Skeletal muscle tissue (tissue), 4 donors: ENCODE results near the gene ADPRH. TPM values are rescaled to one million over a fixed set of nuclear protein-coding genes. Genes with fewer than 3 reads are reported as not detected.

ENCODE experiments used
- H3K27ac ChIP-seq: one replicate; pipeline ENCODE4 v1.7.0; 2013; ENCODE audit warnings: mild to moderate bottlenecking, low read depth, low read length, inconsistent platforms
- H3K27me3 ChIP-seq, 3 donors: one replicate each; pipeline ENCODE4 v1.7.0; 2013; ENCODE audit warnings: low read length in 3 of 3; ENCODE audit not compliant: control insufficient read depth in 3 of 3, insufficient read depth in 3 of 3
- H3K36me3 ChIP-seq, 3 donors: one replicate each; pipeline ENCODE4 v1.7.0; 2013; ENCODE audit warnings: low read length in 3 of 3; ENCODE audit not compliant: control insufficient read depth in 3 of 3, insufficient read depth in 3 of 3
- H3K4me1 ChIP-seq, 3 donors: one replicate each; pipeline ENCODE4 v1.7.0; 2013; ENCODE audit warnings: low read length in 3 of 3, mild to moderate bottlenecking in 3 of 3; ENCODE audit not compliant: control insufficient read depth in 3 of 3, insufficient read depth in 3 of 3
- H3K4me3 ChIP-seq, 3 donors: one replicate each; pipeline ENCODE4 v1.7.0; 2013; ENCODE audit warnings: low read length in 3 of 3
- H3K9ac ChIP-seq, 3 donors: one replicate each; pipeline ENCODE4 v1.7.0; 2013; ENCODE audit warnings: low read length in 3 of 3, mild to moderate bottlenecking in 3 of 3, moderate library complexity in 2 of 3, low read depth in 1 of 3
- H3K9me3 ChIP-seq, 3 donors: one replicate each; pipeline ENCODE4 v1.7.0; 2013; ENCODE audit warnings: low read length in 3 of 3; ENCODE audit not compliant: control insufficient read depth in 3 of 3
- total RNA-seq: library from RNA; depleted of rRNA; stranded (reverse); fragments of >200 nt; gene quantifications from one replicate; pipeline ENCODE4 v1.2.3, GENCODE V29; 2014
- donor health status: Osteomylitis.

Gene ADPRH
- total RNA-seq, 1 donor from 2014 or later = 5.2 TPM

GRCh38 chr3:119580067-119580760, 922 bp downstream of the ADPRH start:
- Histone ChIP-seq H3K4me3 (peak overlapping the region; percentile 72 to 89 (median 81)), H3K36me3 (peaks cover 0 to 9% (median 9%) of the 10 kb centered on the region in 3 donors), H3K9me3 (no peaks in the 10 kb centered on the region), H3K9ac (peak overlapping the region; percentile 89 to 94 (median 93)), H3K27me3 (no peaks in the 10 kb centered on the region), H3K4me1 (peaks cover 7 to 12% (median 9%) of the 10 kb centered on the region in 3 donors), H3K27ac (peak overlapping the region; percentile 93)

GRCh38 chr3:119582178-119582577, 2.9 kb downstream of the ADPRH start:
- H3K9me3 ChIP-seq = no peaks in the 10 kb centered on the region
- H3K27me3 ChIP-seq = no peaks in the 10 kb centered on the region
- no peak overlapping the region for H3K9ac ChIP-seq
- peaks cover 7 to 12% (median 9%) of the 10 kb centered on the region in 3 donors for H3K4me1 ChIP-seq
- H3K36me3 ChIP-seq = peaks cover 9 to 19% (median 18%) of the 10 kb centered on the region in 3 donors
- H3K27ac ChIP-seq = no peak overlapping the region
- no peak overlapping the region for H3K4me3 ChIP-seq

- no peak overlapping the region for H3K27ac ChIP-seq
- H3K36me3 ChIP-seq = peaks cover 15 to 33% (median 26%) of the 10 kb centered on the region in 3 donors
- H3K27me3 ChIP-seq = no peaks in the 10 kb centered on the region
- H3K4me3 ChIP-seq = no peak overlapping the region
- H3K9ac ChIP-seq = no peak overlapping the region
- H3K4me1 ChIP-seq = peaks cover 5% of the 10 kb centered on the region in 3 donors
- H3K9me3 ChIP-seq = no peaks in the 10 kb centered on the region
Measured at GRCh38 chr3:119585208-119585607, 5.9 kb downstream of the ADPRH start.

GRCh38 chr3:119585856-119586570, 6.7 kb downstream of the ADPRH start:
- Histone ChIP-seq H3K9me3 (no peaks in the 10 kb centered on the region), H3K9ac (no peak overlapping the region), H3K4me1 (no peaks in the 10 kb centered on the region), H3K36me3 (peaks cover 18 to 33% (median 26%) of the 10 kb centered on the region in 3 donors), H3K27me3 (no peaks in the 10 kb centered on the region), H3K27ac (no peak overlapping the region), H3K4me3 (no peak overlapping the region)

GRCh38 chr3:119586733-119587172, 7.5 kb downstream of the ADPRH start:
- H3K9ac ChIP-seq = no peak overlapping the region
- H3K4me1 ChIP-seq = no peaks in the 10 kb centered on the region
- H3K27me3 ChIP-seq = no peaks in the 10 kb centered on the region
- no peak overlapping the region for H3K27ac ChIP-seq
- no peak overlapping the region for H3K4me3 ChIP-seq
- H3K9me3 ChIP-seq = no peaks in the 10 kb centered on the region
- H3K36me3 ChIP-seq = peaks cover 18 to 33% (median 26%) of the 10 kb centered on the region in 3 donors

- H3K9me3 ChIP-seq = no peaks in the 10 kb centered on the region
- no peak overlapping the region for H3K9ac ChIP-seq
- no peaks in the 10 kb centered on the region for H3K27me3 ChIP-seq
- peak overlapping the region; percentile 46 for H3K27ac ChIP-seq
- no peak overlapping the region for H3K4me3 ChIP-seq
- H3K4me1 ChIP-seq = no peaks in the 10 kb centered on the region
- H3K36me3 ChIP-seq = peaks cover 18 to 30% (median 22%) of the 10 kb centered on the region in 3 donors
Measured at GRCh38 chr3:119588112-119588511, 8.8 kb downstream of the ADPRH start.

GRCh38 chr3:119589102-119589773, 9.9 kb downstream of the ADPRH start:
- Histone ChIP-seq H3K4me3 (no peak overlapping the region), H3K9me3 (no peaks in the 10 kb centered on the region), H3K36me3 (peaks cover 18 to 30% (median 22%) of the 10 kb centered on the region in 3 donors), H3K9ac (no peak overlapping the region), H3K27ac (no peak overlapping the region), H3K4me1 (no peaks in the 10 kb centered on the region), H3K27me3 (no peaks in the 10 kb centered on the region)

GRCh38 chr3:119590706-119591105, 11.4 kb downstream of the ADPRH start:
- Histone ChIP-seq H3K9ac (no peak overlapping the region), H3K27me3 (no peaks in the 10 kb centered on the region), H3K4me3 (no peak overlapping the region), H3K4me1 (peaks cover 4 to 7% (median 6%) of the 10 kb centered on the region in 3 donors), H3K36me3 (peaks cover 17 to 24% (median 18%) of the 10 kb centered on the region in 3 donors), H3K27ac (no peak overlapping the region), H3K9me3 (no peaks in the 10 kb centered on the region)

GRCh38 chr3:119592861-119593260, 13.6 kb downstream of the ADPRH start:
- no peak overlapping the region for H3K9ac ChIP-seq
- H3K9me3 ChIP-seq = no peaks in the 10 kb centered on the region
- peaks cover 23 to 28% (median 23%) of the 10 kb centered on the region in 3 donors for H3K4me1 ChIP-seq
- H3K27me3 ChIP-seq = no peaks in the 10 kb centered on the region
- H3K4me3 ChIP-seq = no peak overlapping the region
- H3K36me3 ChIP-seq = peaks cover 8 to 10% (median 8%) of the 10 kb centered on the region in 3 donors
- H3K27ac ChIP-seq = no peak overlapping the region
